B cell (primary cell): ENCODE data around the gene TTC38.

Experiments
- EZH2 ChIP-seq: IDR thresholded peaks from 2 replicates; pipeline ENCODE4 v1.6.1; 2012; ENCODE audit warnings: borderline replicate concordance, low read depth, mild to moderate bottlenecking, moderate library complexity, low read length; ENCODE audit not compliant: insufficient read depth, poor library complexity, severe bottlenecking
- TF ChIP-seq, protein P1 (sequence below): fragments of 200-600 bp; IDR thresholded peaks from one replicate; pipeline ENCODE4 v1.8.0; 2022; ENCODE audit warnings: antibody characterized with exemption, mild to moderate bottlenecking

DNA sequence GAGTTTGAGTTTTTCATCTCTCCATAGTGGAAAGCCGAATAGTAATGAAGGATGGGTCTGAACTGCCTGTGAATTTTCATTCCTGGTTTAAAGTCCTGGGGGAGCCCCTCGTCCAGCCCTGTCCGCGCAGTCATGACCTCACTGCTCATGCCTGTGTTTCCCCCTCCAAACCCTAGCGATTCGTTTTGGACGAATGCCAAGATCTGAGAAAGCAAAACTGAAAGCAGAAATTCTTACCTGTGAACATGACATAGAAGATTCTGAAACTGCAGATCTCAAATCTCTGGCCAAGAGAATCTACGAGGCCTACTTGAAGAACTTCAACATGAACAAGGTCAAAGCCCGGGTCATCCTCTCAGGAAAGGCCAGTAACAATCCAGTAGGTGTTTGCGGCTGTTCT is 48.2 kb upstream of the TTC38 start:
- TF ChIP-seq, protein P1, sequence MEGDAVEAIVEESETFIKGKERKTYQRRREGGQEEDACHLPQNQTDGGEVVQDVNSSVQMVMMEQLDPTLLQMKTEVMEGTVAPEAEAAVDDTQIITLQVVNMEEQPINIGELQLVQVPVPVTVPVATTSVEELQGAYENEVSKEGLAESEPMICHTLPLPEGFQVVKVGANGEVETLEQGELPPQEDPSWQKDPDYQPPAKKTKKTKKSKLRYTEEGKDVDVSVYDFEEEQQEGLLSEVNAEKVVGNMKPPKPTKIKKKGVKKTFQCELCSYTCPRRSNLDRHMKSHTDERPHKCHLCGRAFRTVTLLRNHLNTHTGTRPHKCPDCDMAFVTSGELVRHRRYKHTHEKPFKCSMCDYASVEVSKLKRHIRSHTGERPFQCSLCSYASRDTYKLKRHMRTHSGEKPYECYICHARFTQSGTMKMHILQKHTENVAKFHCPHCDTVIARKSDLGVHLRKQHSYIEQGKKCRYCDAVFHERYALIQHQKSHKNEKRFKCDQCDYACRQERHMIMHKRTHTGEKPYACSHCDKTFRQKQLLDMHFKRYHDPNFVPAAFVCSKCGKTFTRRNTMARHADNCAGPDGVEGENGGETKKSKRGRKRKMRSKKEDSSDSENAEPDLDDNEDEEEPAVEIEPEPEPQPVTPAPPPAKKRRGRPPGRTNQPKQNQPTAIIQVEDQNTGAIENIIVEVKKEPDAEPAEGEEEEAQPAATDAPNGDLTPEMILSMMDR: no peak
- no peak for TF ChIP-seq EZH2
